ENCODE data around the gene EMID1.

DNA sequence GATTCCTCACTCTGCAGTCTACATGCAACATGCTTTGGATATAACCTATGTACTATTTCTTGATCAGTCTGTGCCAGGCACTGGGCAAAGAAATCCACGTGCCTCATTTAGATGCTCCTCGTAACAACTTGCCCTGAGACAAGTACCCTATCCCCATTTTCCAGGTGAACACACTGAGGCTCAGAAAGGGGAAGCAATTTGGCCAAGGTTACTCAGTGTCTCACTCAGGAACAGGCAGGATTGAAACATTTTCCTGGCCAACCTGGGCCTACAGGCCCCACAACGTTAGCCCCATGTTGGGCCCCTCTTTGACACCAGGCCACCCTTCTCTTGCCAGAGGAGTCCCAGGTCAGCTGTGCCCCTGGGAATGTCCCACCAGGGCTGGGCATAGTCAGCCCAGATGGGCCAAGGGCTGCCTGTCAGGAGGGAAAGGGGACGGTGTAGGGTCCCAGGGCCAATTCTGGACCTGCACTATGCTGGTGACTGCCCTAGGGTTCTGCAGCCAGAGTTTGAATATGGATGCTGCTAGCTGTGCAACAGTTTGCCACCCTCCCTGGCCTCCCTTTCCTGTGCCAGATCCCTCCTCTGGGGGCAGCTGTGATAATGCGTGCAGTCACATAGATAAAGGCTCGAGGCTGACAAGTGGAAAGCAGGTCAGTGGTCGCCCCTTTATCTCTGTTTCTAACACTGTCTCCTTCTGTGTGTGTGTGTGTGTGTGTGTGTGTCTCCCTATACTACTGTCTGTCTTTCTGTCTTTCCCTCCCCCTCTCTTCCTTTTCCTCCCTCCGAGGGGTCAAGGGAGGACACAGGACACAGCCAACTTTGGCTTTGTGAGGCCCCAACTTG, 10.4 kb upstream of the EMID1 start:
- TF ChIP-seq POLR2A (IDR thresholded peaks at IDR 0.05; ENCODE audit: borderline replicate concordance, extremely low read depth, insufficient read depth, insufficient read length) (no peak), EZH2 (IDR thresholded peaks at IDR 0.05) (no peak), RAD21 (IDR thresholded peaks at IDR 0.05; ENCODE audit: low read depth) (no peak), SRF (IDR thresholded peaks at IDR 0.05; ENCODE audit: low read depth) (no peak), TCF7L2 (IDR thresholded peaks at IDR 0.05; ENCODE audit: borderline replicate concordance, extremely low read depth, insufficient read depth, insufficient read length) (no peak), EGR1 (IDR thresholded peaks at IDR 0.05; ENCODE audit: low read depth) (no peak), CEBPB (IDR thresholded peaks at IDR 0.05; ENCODE audit: low read depth) (no peak), POLR2AphosphoS5 (IDR thresholded peaks at IDR 0.05; ENCODE audit: low read depth, low read length) (no peak), ATF3 (IDR thresholded peaks at IDR 0.05) (no peak), FOSL1 (IDR thresholded peaks at IDR 0.05; ENCODE audit: low read depth) (no peak)
- TF ChIP-seq, protein P1, sequence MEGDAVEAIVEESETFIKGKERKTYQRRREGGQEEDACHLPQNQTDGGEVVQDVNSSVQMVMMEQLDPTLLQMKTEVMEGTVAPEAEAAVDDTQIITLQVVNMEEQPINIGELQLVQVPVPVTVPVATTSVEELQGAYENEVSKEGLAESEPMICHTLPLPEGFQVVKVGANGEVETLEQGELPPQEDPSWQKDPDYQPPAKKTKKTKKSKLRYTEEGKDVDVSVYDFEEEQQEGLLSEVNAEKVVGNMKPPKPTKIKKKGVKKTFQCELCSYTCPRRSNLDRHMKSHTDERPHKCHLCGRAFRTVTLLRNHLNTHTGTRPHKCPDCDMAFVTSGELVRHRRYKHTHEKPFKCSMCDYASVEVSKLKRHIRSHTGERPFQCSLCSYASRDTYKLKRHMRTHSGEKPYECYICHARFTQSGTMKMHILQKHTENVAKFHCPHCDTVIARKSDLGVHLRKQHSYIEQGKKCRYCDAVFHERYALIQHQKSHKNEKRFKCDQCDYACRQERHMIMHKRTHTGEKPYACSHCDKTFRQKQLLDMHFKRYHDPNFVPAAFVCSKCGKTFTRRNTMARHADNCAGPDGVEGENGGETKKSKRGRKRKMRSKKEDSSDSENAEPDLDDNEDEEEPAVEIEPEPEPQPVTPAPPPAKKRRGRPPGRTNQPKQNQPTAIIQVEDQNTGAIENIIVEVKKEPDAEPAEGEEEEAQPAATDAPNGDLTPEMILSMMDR (IDR thresholded peaks at IDR 0.05 in 2 of 3, conservative IDR thresholded peaks at IDR 0.05 in 1 of 3; ENCODE audit: borderline replicate concordance in 1 of 3, insufficient read depth in 1 of 3, low read depth in 2 of 3, low read length in 2 of 3), result no peak
- TF ChIP-seq, protein P2, sequence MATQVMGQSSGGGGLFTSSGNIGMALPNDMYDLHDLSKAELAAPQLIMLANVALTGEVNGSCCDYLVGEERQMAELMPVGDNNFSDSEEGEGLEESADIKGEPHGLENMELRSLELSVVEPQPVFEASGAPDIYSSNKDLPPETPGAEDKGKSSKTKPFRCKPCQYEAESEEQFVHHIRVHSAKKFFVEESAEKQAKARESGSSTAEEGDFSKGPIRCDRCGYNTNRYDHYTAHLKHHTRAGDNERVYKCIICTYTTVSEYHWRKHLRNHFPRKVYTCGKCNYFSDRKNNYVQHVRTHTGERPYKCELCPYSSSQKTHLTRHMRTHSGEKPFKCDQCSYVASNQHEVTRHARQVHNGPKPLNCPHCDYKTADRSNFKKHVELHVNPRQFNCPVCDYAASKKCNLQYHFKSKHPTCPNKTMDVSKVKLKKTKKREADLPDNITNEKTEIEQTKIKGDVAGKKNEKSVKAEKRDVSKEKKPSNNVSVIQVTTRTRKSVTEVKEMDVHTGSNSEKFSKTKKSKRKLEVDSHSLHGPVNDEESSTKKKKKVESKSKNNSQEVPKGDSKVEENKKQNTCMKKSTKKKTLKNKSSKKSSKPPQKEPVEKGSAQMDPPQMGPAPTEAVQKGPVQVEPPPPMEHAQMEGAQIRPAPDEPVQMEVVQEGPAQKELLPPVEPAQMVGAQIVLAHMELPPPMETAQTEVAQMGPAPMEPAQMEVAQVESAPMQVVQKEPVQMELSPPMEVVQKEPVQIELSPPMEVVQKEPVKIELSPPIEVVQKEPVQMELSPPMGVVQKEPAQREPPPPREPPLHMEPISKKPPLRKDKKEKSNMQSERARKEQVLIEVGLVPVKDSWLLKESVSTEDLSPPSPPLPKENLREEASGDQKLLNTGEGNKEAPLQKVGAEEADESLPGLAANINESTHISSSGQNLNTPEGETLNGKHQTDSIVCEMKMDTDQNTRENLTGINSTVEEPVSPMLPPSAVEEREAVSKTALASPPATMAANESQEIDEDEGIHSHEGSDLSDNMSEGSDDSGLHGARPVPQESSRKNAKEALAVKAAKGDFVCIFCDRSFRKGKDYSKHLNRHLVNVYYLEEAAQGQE (IDR thresholded peaks at IDR 0.05; ENCODE audit: low read depth), result no peak
